NCI-H2227 (cell line): ENCODE results near the gene ZNF878.
A peak's percentile ranks its signal among the peaks of the same experiment; 100 is the strongest.

Experiments used
- DNase-seq: peaks from one replicate; lab custom pipeline; 2025; ENCODE audit not compliant: unreplicated experiment; lab: John Stamatoyannopoulos, UW

ZNF878 gene

GRCh38 chr19:12035220-12036172 lies 17.3 kb downstream of the ZNF878 start, which contains the start of gene ZNF433:
Gene ZNF433, minus strand, starts transcription at chr19:12035679. Its CDS starts 140 bp downstream, at chr19:12035539.
- peak; percentile 84 for DNase-seq

DNA sequence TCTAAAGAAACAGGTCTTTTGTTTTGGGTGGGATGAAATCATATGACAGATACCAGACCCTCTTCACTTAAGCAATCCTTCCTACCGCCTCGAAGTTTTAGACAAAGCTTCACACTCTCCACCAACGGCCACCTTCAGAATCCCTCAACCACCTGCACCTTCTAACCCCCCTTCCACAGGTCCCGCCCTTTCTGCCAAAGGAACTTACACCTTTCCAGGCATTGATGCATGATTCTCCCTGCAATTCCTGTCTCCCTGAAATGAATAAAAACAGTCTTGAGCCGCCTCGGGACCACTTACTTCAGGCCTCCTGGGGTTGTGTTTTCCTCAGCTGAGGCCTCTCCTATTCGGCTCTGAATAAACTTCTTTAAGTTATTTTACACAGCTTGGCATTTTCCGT lies 18.1 kb downstream of the ZNF878 start:
- DNase-seq, result no peak

- no peak for DNase-seq
Measured at GRCh38 chr19:12034198-12034597, 18.6 kb downstream of the ZNF878 start.

GRCh38 chr19:12015753-12016116 lies 37.0 kb downstream of the ZNF878 start:
- no peak for DNase-seq

GRCh38 chr19:12015015-12015752 lies 37.6 kb downstream of the ZNF878 start:
- DNase-seq, result no peak

GRCh38 chr19:12000152-12000981 lies 52.4 kb downstream of the ZNF878 start:
- no peak for DNase-seq

- DNase-seq, result no peak
Measured at GRCh38 chr19:11995174-11995573, 57.6 kb downstream of the ZNF878 start.
